Smooth muscle cell (in vitro differentiated cells): ENCODE measurements around the gene TTC33. TPM values are rescaled to one million over a fixed set of nuclear protein-coding genes. Genes with fewer than 3 reads are reported as not detected.

Source experiments
- DNase-seq: peaks from one replicate; lab custom pipeline; 2025; ENCODE audit not compliant: unreplicated experiment; lab: John Stamatoyannopoulos, UW
- H2AFZ ChIP-seq: fragments of 200-600 bp; sonication (generic); 2 replicates; pipeline ENCODE4 v1.6.0; 2016; ENCODE audit warnings: antibody characterized with exemption, low read depth, mild to moderate bottlenecking
- H3F3A ChIP-seq: fragments of 200-600 bp; sonication (generic); 2 replicates; pipeline ENCODE4 v1.6.0; 2017; ENCODE audit warnings: antibody characterized with exemption, low read depth
- H3K27ac ChIP-seq: fragments of 200-600 bp; sonication (generic); 2 replicates; pipeline ENCODE4 v1.5.1; 2016; ENCODE audit warnings: low read depth, mild to moderate bottlenecking
- H3K27me3 ChIP-seq: fragments of 200-600 bp; sonication (generic); 2 replicates; pipeline ENCODE4 v1.6.1; 2016; ENCODE audit warnings: low read depth, mild to moderate bottlenecking
- H3K36me3 ChIP-seq: fragments of 200-600 bp; sonication (generic); 2 replicates; pipeline ENCODE4 v1.5.1; 2016; ENCODE audit warnings: low read depth
- H3K4me1 ChIP-seq: fragments of 200-600 bp; sonication (generic); 2 replicates; pipeline ENCODE4 v1.5.1; 2016; ENCODE audit warnings: low read depth
- H3K4me2 ChIP-seq: fragments of 200-600 bp; sonication (generic); 2 replicates; pipeline ENCODE4 v1.6.0; 2016; ENCODE audit warnings: mild to moderate bottlenecking
- H3K4me3 ChIP-seq: fragments of 200-600 bp; sonication (generic); 2 replicates; pipeline ENCODE4 v1.5.1; 2016; ENCODE audit warnings: mild to moderate bottlenecking
- H3K79me2 ChIP-seq: fragments of 200-600 bp; sonication (generic); 2 replicates; pipeline ENCODE4 v1.6.0; 2016; ENCODE audit warnings: low read depth, mild to moderate bottlenecking
- H3K9ac ChIP-seq: fragments of 200-600 bp; sonication (generic); 2 replicates; pipeline ENCODE4 v1.6.0; 2016; ENCODE audit warnings: low read depth
- H3K9me3 ChIP-seq: fragments of 200-600 bp; sonication (generic); replicated peaks from 2 replicates; pipeline ENCODE4 v1.5.1; 2016; ENCODE audit warnings: low read depth
- H4K20me1 ChIP-seq: fragments of 200-600 bp; sonication (generic); 2 replicates; pipeline ENCODE4 v1.6.0; 2016; ENCODE audit warnings: low read depth
- CTCF ChIP-seq: fragments of 200-600 bp; sonication (generic); IDR thresholded peaks from 2 replicates; pipeline ENCODE4 v1.5.1; 2017; ENCODE audit warnings: borderline replicate concordance, mild to moderate bottlenecking, antibody characterized with exemption; ENCODE audit not compliant: insufficient read depth, poor library complexity, severe bottlenecking
- whole genome bisulfite sequencing: methylation state at CpG from one replicate; pipeline ENCODE4 v1.1.7; 2016; ENCODE audit warnings: low lambda C conversion rate; 5-methylcytosine and 5-hydroxymethylcytosine counted together
- polyA plus RNA-seq: library from polyadenylated mRNA; unstranded; fragments of >200 nt; fragmentation: Nextera tagmentation; extraction: Ambion mirVana; gene quantifications from 2 replicates; pipeline ENCODE4 v1.2.1, GENCODE V29; 2016
- total RNA-seq: library from RNA; depleted of rRNA; stranded (reverse); fragments of >200 nt; gene quantifications from 2 replicates; pipeline ENCODE4 v1.2.3, GENCODE V29; 2014

Gene TTC33
- total and polyA plus RNA-seq, 2 experiments from 2014 or later = 13.1 to 22.1 TPM

GRCh38 chr5:40499518-40500273 lies 256.1 kb downstream of the TTC33 start:
- no peak for TF ChIP-seq CTCF
- H3K4me2 ChIP-seq = no peak overlapping the region
- H4K20me1 ChIP-seq = no peaks in the 10 kb centered on the region
- H3K9me3 ChIP-seq = no peaks in the 10 kb centered on the region
- no peak overlapping the region for H3K4me3 ChIP-seq
- H3K79me2 ChIP-seq = no peaks in the 10 kb centered on the region
- H3F3A ChIP-seq = no peaks in the 10 kb centered on the region
- no peaks in the 10 kb centered on the region for H3K27me3 ChIP-seq
- H3K9ac ChIP-seq = no peak overlapping the region
- H3K27ac ChIP-seq = no peak overlapping the region
- H2AFZ ChIP-seq = no peak overlapping the region
- no peaks in the 10 kb centered on the region for H3K4me1 ChIP-seq
- 93% methylated on average over 3 of the region's 3 CpGs for WGBS
- no peak for DNase-seq
- no peaks in the 10 kb centered on the region for H3K36me3 ChIP-seq

GRCh38 chr5:40499007-40499406 lies 256.8 kb downstream of the TTC33 start:
- H3K79me2 ChIP-seq = no peaks in the 10 kb centered on the region
- H3K4me3 ChIP-seq = no peak overlapping the region
- no peak overlapping the region for H3K9ac ChIP-seq
- H3K9me3 ChIP-seq = no peaks in the 10 kb centered on the region
- 91% methylated on average over 2 of the region's 2 CpGs for WGBS
- no peaks in the 10 kb centered on the region for H3K27me3 ChIP-seq
- H3K4me2 ChIP-seq = no peak overlapping the region
- H4K20me1 ChIP-seq = no peaks in the 10 kb centered on the region
- no peaks in the 10 kb centered on the region for H3K4me1 ChIP-seq
- H3K27ac ChIP-seq = no peak overlapping the region
- no peaks in the 10 kb centered on the region for H3F3A ChIP-seq
- no peaks in the 10 kb centered on the region for H3K36me3 ChIP-seq
- no peak for TF ChIP-seq CTCF
- no peak overlapping the region for H2AFZ ChIP-seq
- no peak for DNase-seq

DNA sequence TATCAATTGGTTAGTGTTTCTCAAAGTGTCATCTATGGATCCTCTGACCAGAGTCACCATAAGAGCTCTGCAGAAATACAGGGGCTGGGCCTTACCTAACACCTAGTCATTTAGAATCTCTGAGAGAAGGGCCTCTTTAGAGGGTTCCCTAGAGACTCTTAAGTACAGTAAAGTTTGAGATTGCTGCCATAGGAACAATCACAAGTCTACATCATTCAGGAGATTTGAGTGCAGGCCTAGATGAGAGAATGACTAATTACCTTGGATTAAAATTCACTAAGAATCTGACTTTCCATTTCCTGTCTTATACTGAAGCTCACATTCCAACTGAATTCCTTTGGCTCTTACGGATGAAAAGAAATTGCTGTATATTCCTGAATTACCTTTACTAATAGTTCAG lies 258.2 kb downstream of the TTC33 start:
- WGBS = 37% methylated on average over 1 of the region's 1 CpG
- Histone ChIP-seq H3K4me3 (no peak overlapping the region), H3K4me2 (peak overlapping the region; percentile 5), H2AFZ (no peak overlapping the region), H3K36me3 (no peaks in the 10 kb centered on the region), H3K9me3 (no peaks in the 10 kb centered on the region), H3K9ac (no peak overlapping the region), H3K27ac (no peak overlapping the region), H3K79me2 (no peaks in the 10 kb centered on the region), H3F3A (no peaks in the 10 kb centered on the region), H3K27me3 (no peaks in the 10 kb centered on the region), H4K20me1 (no peaks in the 10 kb centered on the region), H3K4me1 (no peaks in the 10 kb centered on the region)
- DNase-seq = no peak
- TF ChIP-seq CTCF = no peak

GRCh38 chr5:40495237-40495635 lies 260.5 kb downstream of the TTC33 start:
- no peaks in the 10 kb centered on the region for H3F3A ChIP-seq
- H2AFZ ChIP-seq = no peak overlapping the region
- H3K4me1 ChIP-seq = no peaks in the 10 kb centered on the region
- H3K9ac ChIP-seq = no peak overlapping the region
- no peaks in the 10 kb centered on the region for H3K9me3 ChIP-seq
- no peak for DNase-seq
- H4K20me1 ChIP-seq = no peaks in the 10 kb centered on the region
- no peak for TF ChIP-seq CTCF
- H3K79me2 ChIP-seq = no peaks in the 10 kb centered on the region
- no peak overlapping the region for H3K4me3 ChIP-seq
- H3K4me2 ChIP-seq = no peak overlapping the region
- H3K36me3 ChIP-seq = no peaks in the 10 kb centered on the region
- no peaks in the 10 kb centered on the region for H3K27me3 ChIP-seq
- H3K27ac ChIP-seq = no peak overlapping the region
- 86% methylated on average over 3 of the region's 3 CpGs for WGBS
